Measurements from ENCODE around the gene LARGE2. TPM values are rescaled to one million over a fixed set of nuclear protein-coding genes. Genes with fewer than 3 reads are reported as not detected.

The LARGE2 gene
- total RNA-seq, 2 donors from 2014 or later: 12.2 to 14.5 TPM

GRCh38 chr11:45924927-45925326 lies 2.5 kb downstream of the LARGE2 start:
- intact Hi-C loops (cut with DNase I): no loop called here
- no peak overlapping the region for H3K27ac ChIP-seq
- H3K9me3 ChIP-seq: no peaks in the 10 kb centered on the region
- TF ChIP-seq POLR2A (IDR thresholded peaks at IDR 0.05): no peak
- TF ChIP-seq, protein P1, sequence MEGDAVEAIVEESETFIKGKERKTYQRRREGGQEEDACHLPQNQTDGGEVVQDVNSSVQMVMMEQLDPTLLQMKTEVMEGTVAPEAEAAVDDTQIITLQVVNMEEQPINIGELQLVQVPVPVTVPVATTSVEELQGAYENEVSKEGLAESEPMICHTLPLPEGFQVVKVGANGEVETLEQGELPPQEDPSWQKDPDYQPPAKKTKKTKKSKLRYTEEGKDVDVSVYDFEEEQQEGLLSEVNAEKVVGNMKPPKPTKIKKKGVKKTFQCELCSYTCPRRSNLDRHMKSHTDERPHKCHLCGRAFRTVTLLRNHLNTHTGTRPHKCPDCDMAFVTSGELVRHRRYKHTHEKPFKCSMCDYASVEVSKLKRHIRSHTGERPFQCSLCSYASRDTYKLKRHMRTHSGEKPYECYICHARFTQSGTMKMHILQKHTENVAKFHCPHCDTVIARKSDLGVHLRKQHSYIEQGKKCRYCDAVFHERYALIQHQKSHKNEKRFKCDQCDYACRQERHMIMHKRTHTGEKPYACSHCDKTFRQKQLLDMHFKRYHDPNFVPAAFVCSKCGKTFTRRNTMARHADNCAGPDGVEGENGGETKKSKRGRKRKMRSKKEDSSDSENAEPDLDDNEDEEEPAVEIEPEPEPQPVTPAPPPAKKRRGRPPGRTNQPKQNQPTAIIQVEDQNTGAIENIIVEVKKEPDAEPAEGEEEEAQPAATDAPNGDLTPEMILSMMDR (IDR thresholded peaks at IDR 0.05): no peak
- no peak overlapping the region for H3K4me3 ChIP-seq
- 88 to 97% methylated on average over 5 to 6 of the region's 6 CpGs for WGBS, 2 donors
- no peaks in the 10 kb centered on the region for H3K27me3 ChIP-seq
- ATAC-seq: no peak
- peaks cover 0 to 5% of the 10 kb centered on the region in 2 donors for H3K36me3 ChIP-seq (replicated peaks in 1 of 2; ENCODE audit: insufficient read depth in 1 of 2, low read depth in 2 of 2)
- peaks cover 34% of the 10 kb centered on the region for H3K4me1 ChIP-seq
- no peak for DNase-seq

DNA sequence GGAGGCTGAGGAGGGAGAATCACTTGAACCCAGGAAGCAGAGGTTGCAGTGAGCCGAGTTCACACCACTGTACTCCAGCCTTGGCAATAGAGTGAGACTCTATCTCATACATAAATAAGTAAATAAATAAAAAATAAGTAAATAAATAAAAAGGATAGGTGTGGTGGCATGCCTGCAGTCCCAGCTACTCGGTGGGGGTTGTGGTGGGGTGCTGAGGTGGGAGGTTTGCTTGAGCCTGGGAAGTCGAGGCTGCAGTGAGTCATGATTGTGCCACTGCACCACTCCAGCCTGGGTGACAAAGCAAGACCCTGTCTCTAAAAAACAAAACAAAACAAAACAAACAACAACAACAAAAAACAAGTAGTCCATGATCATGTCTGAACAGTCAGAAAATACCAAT lies 3.1 kb downstream of the LARGE2 start:
- Histone ChIP-seq H3K4me1 (peaks cover 37% of the 10 kb centered on the region), H3K27ac (no peak overlapping the region), H3K9me3 (no peaks in the 10 kb centered on the region), H3K36me3 (replicated peaks in 1 of 2; ENCODE audit: insufficient read depth in 1 of 2, low read depth in 2 of 2) (peaks cover 0 to 5% of the 10 kb centered on the region in 2 donors), H3K4me3 (no peak overlapping the region), H3K27me3 (no peaks in the 10 kb centered on the region)
- DNase-seq (no peak), ATAC-seq (no peak)
- WGBS, 2 donors: 88 to 90% methylated on average over 3 of the region's 3 CpGs
- intact Hi-C loops (cut with DNase I): no loop called here
- TF ChIP-seq, protein P1 (IDR thresholded peaks at IDR 0.05): no peak
- no peak for TF ChIP-seq POLR2A (IDR thresholded peaks at IDR 0.05)

GRCh38 chr11:45926001-45926401 lies 3.5 kb downstream of the LARGE2 start:
- Histone ChIP-seq H3K4me1 (peaks cover 32% of the 10 kb centered on the region), H3K27me3 (no peaks in the 10 kb centered on the region), H3K9me3 (no peaks in the 10 kb centered on the region), H3K36me3 (replicated peaks in 1 of 2; ENCODE audit: insufficient read depth in 1 of 2, low read depth in 2 of 2) (peaks cover 0 to 5% of the 10 kb centered on the region in 2 donors), H3K4me3 (no peak overlapping the region), H3K27ac (no peak overlapping the region)
- TF ChIP-seq, protein P1 (IDR thresholded peaks at IDR 0.05): no peak
- TF ChIP-seq POLR2A (IDR thresholded peaks at IDR 0.05): no peak
- ATAC-seq (no peak), DNase-seq (peak in 2 of 4 donors; percentile 9 to 12)
- 78 to 82% methylated on average over 5 to 12 of the region's 12 CpGs for WGBS, 2 donors
- intact Hi-C loops (cut with DNase I): no loop called here

DNA sequence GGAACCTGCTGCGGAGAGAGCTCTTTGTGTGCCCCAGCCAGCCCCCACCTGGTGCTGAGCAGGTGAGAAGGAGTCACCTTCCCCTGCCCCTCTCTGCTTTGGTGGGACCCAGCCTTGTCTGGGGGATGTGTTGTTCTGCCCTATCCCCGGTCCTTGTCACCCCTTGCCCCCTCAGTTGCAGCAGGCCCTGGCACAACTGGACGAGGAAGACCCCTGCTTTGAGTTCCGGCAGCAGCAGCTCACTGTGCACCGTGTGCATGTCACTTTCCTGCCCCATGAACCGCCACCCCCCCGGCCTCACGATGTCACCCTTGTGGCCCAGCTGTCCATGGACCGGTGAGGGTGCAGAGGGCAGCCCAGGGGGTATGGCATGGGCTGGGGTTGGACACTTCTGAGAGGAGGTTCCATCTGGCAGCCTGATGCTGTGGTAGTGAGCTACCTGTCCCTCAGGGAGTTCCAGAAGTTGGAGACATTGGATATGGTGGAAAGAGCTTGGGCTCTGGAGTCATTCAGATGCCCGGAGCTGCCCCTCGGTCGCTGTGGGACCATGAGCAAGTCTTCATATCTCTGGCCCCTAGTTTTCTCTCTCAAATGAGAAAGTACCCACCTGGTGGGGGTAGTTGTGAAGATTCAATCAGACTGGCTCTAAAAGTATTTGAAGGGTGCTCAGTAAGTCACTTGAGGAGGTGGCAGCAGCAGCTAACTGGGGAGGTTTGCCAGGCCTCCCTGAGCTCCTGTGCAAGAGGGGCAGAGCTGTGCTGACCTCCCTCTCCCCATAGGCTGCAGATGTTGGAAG lies 4.3 kb downstream of the LARGE2 start:
- 88 to 89% methylated on average over 8 to 12 of the region's 12 CpGs for WGBS, 2 donors

More for the DNA sequence above, 4.3 kb downstream of the LARGE2 start:
- Histone ChIP-seq H3K36me3 (replicated peaks in 1 of 2; ENCODE audit: insufficient read depth in 1 of 2, low read depth in 2 of 2) (peaks cover 0 to 5% of the 10 kb centered on the region in 2 donors), H3K27me3 (no peaks in the 10 kb centered on the region), H3K27ac (no peak overlapping the region), H3K4me1 (peaks cover 25% of the 10 kb centered on the region), H3K4me3 (no peak overlapping the region), H3K9me3 (no peaks in the 10 kb centered on the region)
- DNase-seq (peak in 1 of 4 donors; percentile 9), ATAC-seq (no peak)
- TF ChIP-seq, protein P1 (IDR thresholded peaks at IDR 0.05): no peak
- TF ChIP-seq POLR2A (IDR thresholded peaks at IDR 0.05): no peak
- intact Hi-C loops (cut with DNase I): no loop called here
